HEK293 (cell line): Measurements from ENCODE around the gene LILRB3.

ENCODE experiments used
- GLI4 ChIP-seq: fragments of 450-650 bp; formaldehyde crosslinking; IDR thresholded peaks from 2 replicates; pipeline ENCODE4 v1.5.1; 2016; ENCODE audit warnings: missing biosample characterization, missing genetic modification characterization
- GLIS1 ChIP-seq: fragments of 450-650 bp; formaldehyde crosslinking; IDR thresholded peaks from 2 replicates; pipeline ENCODE4 v1.5.1; 2016; ENCODE audit warnings: missing biosample characterization, missing genetic modification characterization
- MYNN ChIP-seq: fragments of 450-650 bp; formaldehyde crosslinking; IDR thresholded peaks from 2 replicates; pipeline ENCODE4 v1.5.1; 2016; ENCODE audit warnings: missing biosample characterization, missing genetic modification characterization, borderline replicate concordance
- ZBTB21 ChIP-seq: fragments of 450-650 bp; formaldehyde crosslinking; IDR thresholded peaks from 2 replicates; pipeline ENCODE4 v1.5.1; 2017; ENCODE audit warnings: missing biosample characterization, missing genetic modification characterization
- ZBTB26 ChIP-seq: fragments of 450-650 bp; formaldehyde crosslinking; optimal IDR thresholded peaks from 2 replicates; pipeline ENCODE3; 2016; ENCODE audit warnings: missing biosample characterization, mild to moderate bottlenecking, missing genetic modification characterization
- ZBTB49 ChIP-seq: fragments of 450-650 bp; formaldehyde crosslinking; IDR thresholded peaks from 2 replicates; pipeline ENCODE4 v1.5.1; 2016; ENCODE audit warnings: missing biosample characterization, missing genetic modification characterization, low read depth
- ZFHX2 ChIP-seq: fragments of 450-650 bp; formaldehyde crosslinking; conservative IDR thresholded peaks from 2 replicates; pipeline ENCODE4 v1.5.1; 2016; ENCODE audit warnings: missing biosample characterization, missing genetic modification characterization
- ZNF10 ChIP-seq: fragments of 450-650 bp; formaldehyde crosslinking; IDR thresholded peaks from 2 replicates; pipeline ENCODE4 v1.5.1; 2017; ENCODE audit warnings: missing biosample characterization, missing genetic modification characterization
- ZNF112 ChIP-seq: fragments of 450-650 bp; formaldehyde crosslinking; IDR thresholded peaks from 2 replicates; pipeline ENCODE4 v1.5.0; 2017; ENCODE audit warnings: missing biosample characterization, missing genetic modification characterization
- ZNF157 ChIP-seq: fragments of 450-650 bp; formaldehyde crosslinking; IDR thresholded peaks from 2 replicates; pipeline ENCODE4 v1.5.1; 2016; ENCODE audit warnings: missing biosample characterization, missing genetic modification characterization
- ZNF174 ChIP-seq: fragments of 450-650 bp; formaldehyde crosslinking; IDR thresholded peaks from 2 replicates; pipeline ENCODE4 v1.5.0; 2017; ENCODE audit warnings: missing biosample characterization, mild to moderate bottlenecking, missing genetic modification characterization
- ZNF211 ChIP-seq: fragments of 450-650 bp; formaldehyde crosslinking; IDR thresholded peaks from 2 replicates; pipeline ENCODE4 v1.5.1; 2016; ENCODE audit warnings: low read depth, missing biosample characterization, missing genetic modification characterization
- ZNF221 ChIP-seq: fragments of 450-650 bp; formaldehyde crosslinking; IDR thresholded peaks from 2 replicates; pipeline ENCODE4 v1.5.1; 2017; ENCODE audit warnings: missing biosample characterization, missing genetic modification characterization, borderline replicate concordance
- ZNF341 ChIP-seq: fragments of 450-650 bp; formaldehyde crosslinking; IDR thresholded peaks from 2 replicates; pipeline ENCODE4; 2016; ENCODE audit warnings: low read depth, missing biosample characterization, missing genetic modification characterization
- ZNF366 ChIP-seq: fragments of 450-650 bp; formaldehyde crosslinking; conservative IDR thresholded peaks from 2 replicates; pipeline ENCODE4 v1.5.1; 2016; ENCODE audit warnings: missing biosample characterization, missing genetic modification characterization
- ZNF37A ChIP-seq: fragments of 450-650 bp; IDR thresholded peaks from 2 replicates; pipeline ENCODE4 v1.5.1; 2018; ENCODE audit warnings: missing biosample characterization, missing genetic modification characterization
- ZNF501 ChIP-seq: fragments of 450-650 bp; formaldehyde crosslinking; IDR thresholded peaks from 2 replicates; pipeline ENCODE4 v1.5.1; 2016; ENCODE audit warnings: missing biosample characterization, missing genetic modification characterization
- ZNF558 ChIP-seq: fragments of 450-650 bp; formaldehyde crosslinking; IDR thresholded peaks from 2 replicates; pipeline ENCODE4 v1.5.1; 2016; ENCODE audit warnings: missing biosample characterization, missing genetic modification characterization
- ZNF571 ChIP-seq: fragments of 450-650 bp; formaldehyde crosslinking; IDR thresholded peaks from 2 replicates; pipeline ENCODE4 v1.5.0; 2017; ENCODE audit warnings: missing biosample characterization, missing genetic modification characterization
- ZNF610 ChIP-seq: fragments of 450-650 bp; formaldehyde crosslinking; IDR thresholded peaks from 2 replicates; pipeline ENCODE4 v1.5.1; 2016; ENCODE audit warnings: missing biosample characterization, missing genetic modification characterization, borderline replicate concordance
- ZNF623 ChIP-seq: fragments of 450-650 bp; formaldehyde crosslinking; IDR thresholded peaks from 2 replicates; pipeline ENCODE4 v1.5.1; 2016; ENCODE audit warnings: missing biosample characterization, missing genetic modification characterization
- ZNF639 ChIP-seq: fragments of 450-650 bp; formaldehyde crosslinking; IDR thresholded peaks from 2 replicates; pipeline ENCODE4 v1.5.1; 2016; ENCODE audit warnings: missing biosample characterization, missing genetic modification characterization
- ZNF747 ChIP-seq: fragments of 450-650 bp; formaldehyde crosslinking; IDR thresholded peaks from 2 replicates; pipeline ENCODE4 v1.5.1; 2016; ENCODE audit warnings: missing biosample characterization, missing genetic modification characterization
- ZNF776 ChIP-seq: fragments of 450-650 bp; formaldehyde crosslinking; IDR thresholded peaks from 2 replicates; pipeline ENCODE4 v1.5.0; 2017; ENCODE audit warnings: missing biosample characterization, missing genetic modification characterization, borderline replicate concordance
- TF ChIP-seq, protein P1 (sequence below): fragments of 450-650 bp; formaldehyde crosslinking; IDR thresholded peaks from 2 replicates; pipeline ENCODE4 v1.5.1; 2016; ENCODE audit warnings: missing biosample characterization, missing genetic modification characterization, borderline replicate concordance
- TF ChIP-seq, protein P2 (sequence below): sonication (generic); formaldehyde crosslinking; IDR thresholded peaks from 2 replicates; pipeline ENCODE4 v1.8.1; 2022; ENCODE audit warnings: mild to moderate bottlenecking, moderate library complexity, missing genetic modification reagents
- TF ChIP-seq, protein P3 (sequence below): fragments of 450-650 bp; formaldehyde crosslinking; IDR thresholded peaks from 2 replicates; pipeline ENCODE4 v1.5.1; 2016; ENCODE audit warnings: missing biosample characterization, missing genetic modification characterization, borderline replicate concordance

LILRB3 gene

DNA sequence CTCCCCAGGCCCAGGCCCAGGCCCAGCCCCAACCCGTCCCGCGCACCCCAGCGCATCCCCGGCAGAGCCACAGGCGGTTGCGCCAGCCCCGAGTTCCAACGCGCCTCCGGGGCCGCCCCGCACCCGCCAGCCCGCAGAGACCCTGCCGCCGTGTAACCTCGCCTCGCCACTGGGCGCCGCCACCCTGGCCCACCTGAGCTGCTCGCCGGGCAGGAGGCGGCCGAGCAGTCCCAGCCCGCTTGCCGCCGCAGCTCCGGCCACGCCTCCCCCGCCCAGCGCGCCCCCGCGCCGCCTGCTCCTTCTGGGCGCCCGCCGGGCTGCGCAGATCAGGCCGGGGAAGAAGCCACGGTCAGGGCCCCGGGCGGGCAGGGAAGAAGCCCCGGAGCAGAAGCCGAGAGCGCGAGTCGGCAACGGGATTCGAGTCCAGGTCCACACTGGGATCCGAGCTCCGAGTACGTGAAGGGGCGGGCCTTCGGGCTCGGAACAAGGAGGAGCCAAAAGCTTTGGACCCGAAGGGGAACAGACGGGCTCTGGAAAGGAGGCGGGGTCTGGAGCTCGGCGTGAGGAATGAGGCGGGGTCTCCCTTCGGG, 33.6 kb downstream of the LILRB3 start, which contains the start of gene MBOAT7 (continued):
- TF ChIP-seq, protein P1, sequence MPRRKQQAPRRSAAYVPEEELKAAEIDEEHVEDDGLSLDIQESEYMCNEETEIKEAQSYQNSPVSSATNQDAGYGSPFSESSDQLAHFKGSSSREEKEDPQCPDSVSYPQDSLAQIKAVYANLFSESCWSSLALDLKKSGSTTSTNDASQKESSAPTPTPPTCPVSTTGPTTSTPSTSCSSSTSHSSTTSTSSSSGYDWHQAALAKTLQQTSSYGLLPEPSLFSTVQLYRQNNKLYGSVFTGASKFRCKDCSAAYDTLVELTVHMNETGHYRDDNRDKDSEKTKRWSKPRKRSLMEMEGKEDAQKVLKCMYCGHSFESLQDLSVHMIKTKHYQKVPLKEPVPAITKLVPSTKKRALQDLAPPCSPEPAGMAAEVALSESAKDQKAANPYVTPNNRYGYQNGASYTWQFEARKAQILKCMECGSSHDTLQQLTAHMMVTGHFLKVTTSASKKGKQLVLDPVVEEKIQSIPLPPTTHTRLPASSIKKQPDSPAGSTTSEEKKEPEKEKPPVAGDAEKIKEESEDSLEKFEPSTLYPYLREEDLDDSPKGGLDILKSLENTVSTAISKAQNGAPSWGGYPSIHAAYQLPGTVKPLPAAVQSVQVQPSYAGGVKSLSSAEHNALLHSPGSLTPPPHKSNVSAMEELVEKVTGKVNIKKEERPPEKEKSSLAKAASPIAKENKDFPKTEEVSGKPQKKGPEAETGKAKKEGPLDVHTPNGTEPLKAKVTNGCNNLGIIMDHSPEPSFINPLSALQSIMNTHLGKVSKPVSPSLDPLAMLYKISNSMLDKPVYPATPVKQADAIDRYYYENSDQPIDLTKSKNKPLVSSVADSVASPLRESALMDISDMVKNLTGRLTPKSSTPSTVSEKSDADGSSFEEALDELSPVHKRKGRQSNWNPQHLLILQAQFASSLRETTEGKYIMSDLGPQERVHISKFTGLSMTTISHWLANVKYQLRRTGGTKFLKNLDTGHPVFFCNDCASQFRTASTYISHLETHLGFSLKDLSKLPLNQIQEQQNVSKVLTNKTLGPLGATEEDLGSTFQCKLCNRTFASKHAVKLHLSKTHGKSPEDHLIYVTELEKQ: no peak
- TF ChIP-seq ZNF174 (tag by site-specific recombination) (no peak), ZBTB21 (tag by site-specific recombination) (no peak), ZNF37A (tag by site-specific recombination) (no peak), ZNF571 (no peak), MYNN (no peak), GLIS1 (tag by site-specific recombination) (no peak), ZNF776 (no peak), ZNF10 (tag by site-specific recombination) (no peak), ZNF112 (tag by site-specific recombination) (no peak), ZNF157 (tag by site-specific recombination) (no peak), ZBTB49 (tag by site-specific recombination) (no peak), ZFHX2 (tag by site-specific recombination) (peak; percentile 71), ZBTB26 (tag by site-specific recombination) (peak; percentile 59), ZNF221 (tag by site-specific recombination) (no peak), GLI4 (tag by site-specific recombination) (no peak), ZNF341 (tag by site-specific recombination) (no peak), ZNF211 (tag by site-specific recombination) (no peak), ZNF366 (tag by site-specific recombination) (no peak), ZNF610 (tag by site-specific recombination) (no peak), ZNF501 (tag by site-specific recombination) (no peak), ZNF639 (no peak), ZNF558 (tag by site-specific recombination) (no peak), ZNF747 (no peak), ZNF623 (tag by site-specific recombination) (no peak)
- TF ChIP-seq, protein P2, sequence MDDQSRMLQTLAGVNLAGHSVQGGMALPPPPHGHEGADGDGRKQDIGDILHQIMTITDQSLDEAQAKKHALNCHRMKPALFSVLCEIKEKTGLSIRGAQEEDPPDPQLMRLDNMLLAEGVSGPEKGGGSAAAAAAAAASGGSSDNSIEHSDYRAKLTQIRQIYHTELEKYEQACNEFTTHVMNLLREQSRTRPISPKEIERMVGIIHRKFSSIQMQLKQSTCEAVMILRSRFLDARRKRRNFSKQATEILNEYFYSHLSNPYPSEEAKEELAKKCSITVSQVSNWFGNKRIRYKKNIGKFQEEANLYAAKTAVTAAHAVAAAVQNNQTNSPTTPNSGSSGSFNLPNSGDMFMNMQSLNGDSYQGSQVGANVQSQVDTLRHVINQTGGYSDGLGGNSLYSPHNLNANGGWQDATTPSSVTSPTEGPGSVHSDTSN (CRISPR knock-in tag): peak; percentile 98
- TF ChIP-seq, protein P3, sequence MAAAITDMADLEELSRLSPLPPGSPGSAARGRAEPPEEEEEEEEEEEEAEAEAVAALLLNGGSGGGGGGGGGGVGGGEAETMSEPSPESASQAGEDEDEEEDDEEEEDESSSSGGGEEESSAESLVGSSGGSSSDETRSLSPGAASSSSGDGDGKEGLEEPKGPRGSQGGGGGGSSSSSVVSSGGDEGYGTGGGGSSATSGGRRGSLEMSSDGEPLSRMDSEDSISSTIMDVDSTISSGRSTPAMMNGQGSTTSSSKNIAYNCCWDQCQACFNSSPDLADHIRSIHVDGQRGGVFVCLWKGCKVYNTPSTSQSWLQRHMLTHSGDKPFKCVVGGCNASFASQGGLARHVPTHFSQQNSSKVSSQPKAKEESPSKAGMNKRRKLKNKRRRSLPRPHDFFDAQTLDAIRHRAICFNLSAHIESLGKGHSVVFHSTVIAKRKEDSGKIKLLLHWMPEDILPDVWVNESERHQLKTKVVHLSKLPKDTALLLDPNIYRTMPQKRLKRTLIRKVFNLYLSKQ (tag by site-specific recombination): no peak
